TTC549 (cell line): ENCODE data around the gene SLU7.
A peak's percentile ranks its signal among the peaks of the same experiment; 100 is the strongest.

Experiments used
- FAIRE-seq: peaks from 2 replicates; lab custom pipeline; 2012; peaks lifted over from hg19 to GRCh38; lab: Jason Lieb, UNC

Gene SLU7

DNA sequence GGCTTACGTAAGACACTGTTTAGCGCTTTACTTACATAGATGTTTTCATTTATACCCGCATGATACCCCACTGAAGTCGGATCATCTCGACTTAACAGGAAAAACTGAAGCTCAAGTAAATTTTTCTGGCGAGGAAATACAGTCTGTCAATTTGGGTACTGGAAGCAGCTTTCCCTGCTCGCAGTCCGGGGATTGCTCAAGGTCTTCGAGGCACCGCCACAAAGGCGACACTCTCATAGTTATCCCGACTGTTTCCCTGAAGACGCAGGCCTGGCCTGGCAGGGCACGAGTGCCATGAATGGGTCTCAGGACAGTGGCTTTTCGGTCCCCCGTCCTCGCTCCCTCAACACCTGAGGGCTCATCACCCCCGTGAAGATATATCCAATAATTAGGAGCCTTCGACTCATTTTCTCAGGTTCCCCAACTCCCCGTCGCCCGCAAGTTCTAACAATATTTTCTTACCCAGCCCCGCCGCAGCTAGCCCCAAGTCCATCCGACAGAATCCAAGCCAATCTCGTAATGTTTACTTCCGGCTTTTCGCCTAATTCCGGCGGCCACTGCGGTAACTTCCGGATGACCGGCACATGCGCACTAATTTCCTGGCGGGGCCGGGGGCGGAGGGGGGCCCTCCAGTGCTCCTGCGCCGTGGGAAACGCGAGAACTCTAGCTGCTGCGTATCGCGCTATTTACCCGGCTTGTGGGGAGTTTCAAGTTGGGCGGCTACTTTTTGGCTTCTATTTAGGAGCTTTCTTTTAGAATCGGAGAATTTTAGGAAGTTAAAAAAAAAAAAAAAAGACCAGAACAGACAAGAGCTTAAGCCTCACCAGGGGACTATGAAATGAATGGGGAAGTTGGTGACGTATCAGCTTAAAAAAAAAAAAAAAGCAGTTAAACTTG, at the start of gene SLU7:
SLU7 (minus strand) TSS at position 521 of the 897 bp plus-strand sequence. CDS start 3,787 bp downstream, outside the sequence.
- FAIRE-seq: peak; percentile 81

GRCh38 chr5:160468363-160468975, 49.6 kb upstream of the SLU7 start:
- no peak for FAIRE-seq

DNA sequence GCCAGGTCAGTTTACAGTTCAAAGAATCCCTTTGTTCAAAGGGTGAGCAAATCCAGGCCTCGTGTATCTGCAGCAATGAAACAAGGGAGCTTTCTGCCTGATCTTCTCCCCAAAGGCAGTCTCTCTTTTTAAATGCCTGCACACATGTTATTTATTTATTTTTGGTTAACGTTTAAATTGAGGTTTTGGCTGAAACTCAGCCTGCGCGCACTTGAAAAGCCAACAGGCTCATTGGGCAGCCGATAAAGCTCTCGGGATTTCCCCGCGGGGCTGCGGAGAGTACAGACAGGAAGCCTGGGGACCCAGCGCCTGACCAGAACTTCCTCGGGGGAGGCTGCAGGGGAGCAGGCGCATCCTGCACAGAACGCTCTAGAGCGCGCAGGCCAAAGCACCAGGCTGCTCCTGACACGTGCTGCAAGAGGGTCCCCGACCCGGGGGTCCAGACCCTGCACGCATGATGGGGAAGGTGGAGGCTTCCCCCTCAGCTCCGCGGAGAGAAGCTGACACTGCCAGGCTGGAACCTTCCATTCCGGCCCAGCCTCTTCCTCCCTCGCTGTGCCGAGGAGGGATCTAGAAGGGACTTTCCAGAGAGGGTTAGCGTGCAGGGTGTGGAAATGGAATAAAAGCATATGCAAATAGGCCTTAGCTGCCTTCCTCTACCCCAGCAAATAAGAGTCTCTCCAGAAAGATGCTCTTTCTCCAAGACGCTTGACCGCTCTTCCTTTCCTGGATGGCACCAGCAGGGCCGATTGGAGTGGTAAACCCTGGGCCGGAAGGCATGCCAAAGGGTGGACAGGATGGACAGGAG, 48.9 kb upstream of the SLU7 start:
- FAIRE-seq: no peak

DNA sequence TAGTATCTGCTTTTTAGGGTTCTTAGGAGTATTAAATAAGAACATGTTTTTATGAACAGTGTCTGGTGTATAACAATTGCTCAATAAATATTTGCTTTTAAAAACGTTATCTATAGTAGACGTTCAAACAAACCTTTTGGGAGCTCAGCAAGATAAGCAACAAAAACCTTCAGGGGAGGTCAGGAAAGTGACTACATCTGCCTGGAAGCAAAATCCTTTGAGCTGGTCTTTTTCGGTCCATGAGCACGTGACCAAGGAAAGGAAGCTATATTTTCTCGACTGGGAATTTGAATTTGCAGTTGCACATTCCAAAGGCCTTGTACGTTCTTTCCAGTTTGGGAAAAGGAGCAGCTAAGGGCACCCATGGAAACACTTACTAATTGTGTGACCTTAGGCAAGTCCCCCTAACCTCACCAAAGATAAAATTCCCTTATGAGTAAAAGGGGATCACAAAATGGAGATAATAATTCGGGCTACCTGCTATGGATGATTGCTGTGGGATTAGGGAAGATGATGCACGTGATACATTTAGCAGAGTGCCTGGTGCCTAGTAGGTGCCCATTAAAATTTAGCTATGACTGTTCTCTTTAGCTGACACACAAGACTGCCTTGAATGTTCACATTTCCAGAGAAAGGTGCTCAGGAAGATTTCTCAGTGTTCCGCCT, 48.1 kb upstream of the SLU7 start:
- FAIRE-seq: no peak

- no peak for FAIRE-seq
Observed at GRCh38 chr5:160466116-160466515, 47.2 kb upstream of the SLU7 start.

- FAIRE-seq: no peak
Observed at GRCh38 chr5:160464466-160464797, 45.6 kb upstream of the SLU7 start.

GRCh38 chr5:160463740-160464465, 45.0 kb upstream of the SLU7 start:
- no peak for FAIRE-seq

GRCh38 chr5:160463227-160463626, 44.3 kb upstream of the SLU7 start:
- FAIRE-seq: no peak

- no peak for FAIRE-seq
Observed at GRCh38 chr5:160462167-160462566, 43.3 kb upstream of the SLU7 start.

- FAIRE-seq: no peak
Observed at GRCh38 chr5:160461378-160461777, 42.5 kb upstream of the SLU7 start.

GRCh38 chr5:160460377-160461049, 41.6 kb upstream of the SLU7 start:
- no peak for FAIRE-seq

DNA sequence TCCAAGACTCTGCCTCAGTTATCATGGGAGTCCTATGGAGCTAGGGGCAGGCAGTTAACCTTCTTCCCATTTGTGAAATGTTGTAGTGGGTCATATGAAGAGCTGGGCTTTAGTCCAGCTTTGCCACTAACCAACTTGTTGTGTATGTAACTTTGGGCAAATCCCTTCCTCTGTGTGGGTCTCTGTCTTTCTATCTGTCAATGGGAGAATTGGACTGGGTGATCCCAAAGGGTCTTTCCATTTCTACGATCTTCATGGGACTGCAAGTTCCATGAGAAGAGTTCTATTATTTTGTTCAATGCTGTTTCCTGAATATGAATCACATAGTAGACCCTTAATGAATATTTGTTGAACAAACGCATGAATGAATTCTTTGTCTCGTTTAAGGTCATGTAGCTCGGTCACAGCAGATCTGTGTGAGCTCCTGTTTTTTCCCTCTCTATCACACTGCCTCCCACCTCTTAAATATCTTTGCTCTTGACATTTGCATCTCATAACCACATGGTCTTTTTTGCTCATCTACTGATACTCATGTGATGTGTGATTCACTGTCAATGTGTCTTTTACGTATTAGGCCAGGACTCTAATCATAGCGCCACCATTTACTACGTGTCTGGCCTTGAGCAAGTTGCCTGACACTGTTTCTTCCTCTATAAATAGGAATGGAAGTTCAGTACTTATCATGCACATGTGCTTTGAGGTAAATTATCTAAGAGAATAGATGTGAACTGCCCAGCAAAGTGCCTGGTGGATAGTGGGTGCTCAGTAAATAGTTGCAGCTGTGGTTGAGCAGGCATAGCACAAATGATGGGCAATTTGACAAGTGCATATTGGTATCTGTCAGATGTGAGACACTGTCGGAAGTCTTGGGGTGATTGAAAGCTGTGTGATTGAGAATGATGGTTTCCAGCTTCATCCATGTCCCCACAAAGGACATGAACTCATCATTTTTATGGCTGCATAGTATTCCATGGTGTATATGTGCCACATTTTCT, 40.2 kb upstream of the SLU7 start:
- FAIRE-seq: no peak

DNA sequence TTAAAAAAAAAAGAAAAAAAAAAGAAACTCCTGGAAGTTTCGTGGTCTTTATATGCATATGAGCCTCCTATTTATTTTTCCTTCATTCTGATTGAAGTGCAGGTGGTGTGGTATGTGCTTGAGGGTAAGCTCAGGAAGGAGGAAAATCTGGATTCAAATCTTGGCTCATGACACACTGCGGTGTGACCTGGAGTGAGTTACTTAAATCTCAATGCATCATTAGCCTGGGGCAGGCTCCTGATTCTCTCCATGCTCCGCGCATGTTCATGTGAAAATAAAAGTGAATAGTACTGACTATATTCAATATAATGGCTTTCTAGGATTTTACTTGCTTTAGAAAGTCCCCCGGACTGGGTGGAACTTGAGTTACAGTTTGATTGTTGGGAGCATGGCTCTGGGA, 38.4 kb upstream of the SLU7 start:
- FAIRE-seq: no peak

DNA sequence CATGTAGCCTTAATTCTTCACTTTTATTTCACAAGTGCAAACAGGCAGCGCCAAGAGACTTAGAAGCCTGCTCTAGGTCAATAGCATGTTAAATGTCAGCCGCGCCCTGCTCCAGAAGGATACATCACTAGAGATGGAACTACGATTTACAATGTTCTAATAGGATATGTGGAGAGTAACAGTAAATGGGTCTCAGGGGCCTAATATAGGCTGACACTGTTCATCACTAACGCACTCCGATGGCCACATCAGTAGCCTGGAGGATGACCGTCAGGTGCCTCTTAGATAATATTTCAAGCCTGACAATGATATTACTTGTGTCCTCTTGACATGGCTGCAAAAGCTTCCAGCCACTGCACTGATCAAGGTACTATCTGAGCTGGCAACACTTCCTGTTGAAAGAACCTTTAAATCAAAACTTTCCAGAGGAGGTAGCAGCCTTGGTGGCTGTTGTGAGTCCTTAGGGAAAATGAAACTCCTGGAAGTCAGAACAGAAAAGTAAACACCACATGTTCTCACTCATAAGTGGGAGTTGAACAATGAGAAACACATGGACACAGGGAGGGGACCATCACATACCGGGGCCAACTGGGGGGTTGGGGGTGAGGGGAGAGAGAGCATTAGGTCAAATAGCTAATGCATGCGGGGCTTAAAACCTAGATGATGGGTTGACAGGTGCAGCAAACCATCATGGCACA, 37.7 kb upstream of the SLU7 start:
- FAIRE-seq: no peak

DNA sequence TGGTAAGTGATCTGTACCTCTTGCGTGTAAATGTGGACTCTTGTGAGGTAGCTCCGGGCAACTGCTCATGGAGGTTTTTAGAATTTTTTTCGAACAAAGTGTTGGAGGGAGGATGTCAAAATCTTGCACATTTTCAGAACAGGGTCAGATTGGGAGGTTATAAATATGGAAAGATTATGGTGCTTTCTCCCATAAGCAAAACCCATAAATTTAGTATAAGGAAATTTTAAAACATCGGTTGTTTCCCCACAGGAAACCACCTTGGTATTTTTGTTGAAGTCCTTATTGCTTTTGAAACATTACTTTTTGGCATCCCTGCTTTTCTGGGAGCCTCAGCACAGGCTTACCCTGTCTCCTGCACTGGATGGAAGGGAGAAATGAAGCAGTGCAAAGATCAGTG, 36.7 kb upstream of the SLU7 start:
- FAIRE-seq: no peak

GRCh38 chr5:160453751-160454150, 34.9 kb upstream of the SLU7 start:
- no peak for FAIRE-seq

GRCh38 chr5:160452795-160453194, 33.9 kb upstream of the SLU7 start:
- no peak for FAIRE-seq

GRCh38 chr5:160452036-160452435, 33.2 kb upstream of the SLU7 start:
- no peak for FAIRE-seq

- no peak for FAIRE-seq
Observed at GRCh38 chr5:160451281-160451680, 32.4 kb upstream of the SLU7 start.
